Measurements from ENCODE around the gene CACNA1A. TPM values are rescaled to one million over a fixed set of nuclear protein-coding genes. Genes with fewer than 3 reads are reported as not detected.

Gene CACNA1A
- total RNA-seq, 1 donor from 2014 or later: 8.6 TPM

DNA sequence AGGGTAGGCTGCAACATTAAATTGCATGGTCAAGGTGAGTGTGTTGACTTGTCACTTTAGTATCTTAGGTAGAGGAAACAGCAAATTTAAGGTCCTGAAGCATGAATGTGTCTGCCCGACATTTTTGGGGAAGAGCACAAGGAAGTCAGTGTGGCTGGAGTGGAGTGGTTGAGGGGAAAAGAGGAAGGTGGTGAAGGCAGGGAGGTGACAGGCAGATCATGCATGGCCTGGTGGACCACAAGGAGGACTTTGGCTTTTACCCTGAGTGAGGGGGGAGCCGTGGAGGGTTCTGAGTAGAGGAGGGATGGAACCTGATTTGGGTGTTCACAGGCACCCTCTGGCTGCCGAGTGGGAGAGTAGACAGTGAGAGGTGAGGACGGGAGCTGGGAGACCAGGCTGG, 188.1 kb downstream of the CACNA1A start:
- intact Hi-C loops (cut with DNase I): no loop called here
- Histone ChIP-seq H3K27me3 (no peaks in the 10 kb centered on the region), H3K9me3 (no peaks in the 10 kb centered on the region), H3K36me3 (no peaks in the 10 kb centered on the region), H3K4me3 (no peak overlapping the region), H3K27ac (no peak overlapping the region), H3K4me1 (no peaks in the 10 kb centered on the region)
- TF ChIP-seq POLR2A (IDR thresholded peaks at IDR 0.05): no peak
- no peak for TF ChIP-seq CTCF (IDR thresholded peaks at IDR 0.05)
- no peak for TF ChIP-seq POLR2AphosphoS5 (IDR thresholded peaks at IDR 0.05; ENCODE audit: insufficient read depth in 1 of 2, low read depth in 1 of 2)
- no peak for DNase-seq (ENCODE audit: extremely low spot score in 2 of 2)

DNA sequence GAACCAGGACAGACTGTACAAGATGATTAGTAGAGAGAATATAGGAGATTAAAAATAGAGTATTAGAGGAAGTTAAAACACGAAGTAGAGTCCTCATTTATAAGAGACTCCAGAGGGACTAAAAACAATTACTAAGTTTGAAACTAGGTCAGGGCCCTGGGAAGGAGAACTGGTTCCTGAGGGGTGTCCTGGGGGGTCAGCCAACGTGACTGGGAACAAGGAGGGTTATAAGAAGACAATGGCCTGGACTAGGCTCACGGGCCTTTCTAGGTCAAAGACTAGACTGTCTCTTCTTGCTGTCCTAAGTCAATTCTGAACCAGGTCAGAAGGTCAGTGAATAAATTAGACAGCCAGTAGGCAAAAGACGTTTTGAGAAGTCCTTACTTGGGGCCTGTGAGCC, 190.8 kb downstream of the CACNA1A start:
- Histone ChIP-seq H3K9me3 (no peaks in the 10 kb centered on the region), H3K27me3 (no peaks in the 10 kb centered on the region), H3K4me3 (no peak overlapping the region), H3K27ac (no peak overlapping the region), H3K4me1 (no peaks in the 10 kb centered on the region), H3K36me3 (no peaks in the 10 kb centered on the region)
- no peak for DNase-seq (ENCODE audit: extremely low spot score in 2 of 2)
- intact Hi-C loops (cut with DNase I): no loop called here
- no peak for TF ChIP-seq POLR2A (IDR thresholded peaks at IDR 0.05)
- TF ChIP-seq CTCF (IDR thresholded peaks at IDR 0.05): no peak
- no peak for TF ChIP-seq POLR2AphosphoS5 (IDR thresholded peaks at IDR 0.05; ENCODE audit: insufficient read depth in 1 of 2, low read depth in 1 of 2)

GRCh38 chr19:13314761-13315160, 191.5 kb downstream of the CACNA1A start:
- Histone ChIP-seq H3K9me3 (no peaks in the 10 kb centered on the region), H3K36me3 (no peaks in the 10 kb centered on the region), H3K4me1 (no peaks in the 10 kb centered on the region), H3K4me3 (no peak overlapping the region), H3K27me3 (no peaks in the 10 kb centered on the region), H3K27ac (no peak overlapping the region)
- intact Hi-C loops (cut with DNase I): no loop called here
- TF ChIP-seq CTCF (IDR thresholded peaks at IDR 0.05): no peak
- TF ChIP-seq POLR2A (IDR thresholded peaks at IDR 0.05): no peak
- TF ChIP-seq POLR2AphosphoS5 (IDR thresholded peaks at IDR 0.05; ENCODE audit: insufficient read depth in 1 of 2, low read depth in 1 of 2): no peak
- DNase-seq (ENCODE audit: extremely low spot score in 2 of 2): no peak

DNA sequence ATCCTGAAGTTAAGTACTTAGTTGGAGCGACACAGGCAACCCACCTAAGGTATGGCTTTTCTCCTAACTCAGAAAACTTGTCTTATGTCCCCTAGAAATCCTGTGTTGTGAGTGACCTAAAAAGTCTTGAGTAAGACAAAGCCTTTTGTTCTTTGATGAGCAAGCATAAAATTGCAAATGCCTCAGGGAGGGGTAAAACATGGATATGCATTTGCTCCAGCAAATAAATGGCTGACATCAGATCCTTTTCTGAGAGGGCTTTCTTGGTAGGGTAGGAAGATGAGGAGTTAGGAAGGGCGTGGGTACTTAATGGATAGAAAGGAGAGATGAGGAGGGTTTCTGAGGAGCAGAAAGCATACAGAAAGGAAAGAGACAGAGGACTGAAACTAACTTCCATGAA, 192.4 kb downstream of the CACNA1A start:
- Histone ChIP-seq H3K27me3 (no peaks in the 10 kb centered on the region), H3K27ac (no peak overlapping the region), H3K4me1 (no peaks in the 10 kb centered on the region), H3K36me3 (no peaks in the 10 kb centered on the region), H3K9me3 (no peaks in the 10 kb centered on the region), H3K4me3 (no peak overlapping the region)
- TF ChIP-seq POLR2AphosphoS5 (IDR thresholded peaks at IDR 0.05; ENCODE audit: insufficient read depth in 1 of 2, low read depth in 1 of 2): no peak
- TF ChIP-seq CTCF (IDR thresholded peaks at IDR 0.05): no peak
- no peak for TF ChIP-seq POLR2A (IDR thresholded peaks at IDR 0.05)
- intact Hi-C loops (cut with DNase I): no loop called here
- DNase-seq (ENCODE audit: extremely low spot score in 2 of 2): no peak

DNA sequence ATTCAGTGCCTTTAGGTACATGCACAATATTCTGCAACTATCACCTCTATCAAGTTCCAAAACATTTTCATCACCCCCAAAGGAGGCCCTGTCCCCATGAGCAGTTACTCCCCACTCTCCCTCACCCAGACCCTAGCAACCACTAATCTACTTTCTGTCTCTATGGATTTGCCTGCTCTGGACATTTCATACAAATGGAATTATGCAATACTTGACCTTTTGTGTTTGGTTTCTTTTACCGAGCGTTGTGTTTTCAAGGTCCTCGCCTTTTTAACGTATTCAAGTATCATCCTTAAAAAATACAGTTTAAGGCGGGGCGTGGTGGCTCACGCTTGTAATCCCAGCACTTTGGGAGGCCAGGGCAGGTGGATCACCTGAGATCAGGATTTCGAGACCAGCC, 196.4 kb downstream of the CACNA1A start:
- Histone ChIP-seq H3K27me3 (no peaks in the 10 kb centered on the region), H3K36me3 (no peaks in the 10 kb centered on the region), H3K4me3 (no peak overlapping the region), H3K27ac (no peak overlapping the region), H3K9me3 (no peaks in the 10 kb centered on the region), H3K4me1 (no peaks in the 10 kb centered on the region)
- intact Hi-C loops (cut with DNase I): no loop called here
- DNase-seq (ENCODE audit: extremely low spot score in 2 of 2): no peak
- TF ChIP-seq POLR2AphosphoS5 (IDR thresholded peaks at IDR 0.05; ENCODE audit: insufficient read depth in 1 of 2, low read depth in 1 of 2) (no peak), CTCF (IDR thresholded peaks at IDR 0.05) (no peak), POLR2A (IDR thresholded peaks at IDR 0.05) (no peak)
